ENCODE measurements around the gene GNAS.
"Not testable (repeated sequence)": the region's sequence is repeated elsewhere in the genome, so short reads cannot be mapped to it uniquely, and the experiment has no call there.

The GNAS gene

DNA sequence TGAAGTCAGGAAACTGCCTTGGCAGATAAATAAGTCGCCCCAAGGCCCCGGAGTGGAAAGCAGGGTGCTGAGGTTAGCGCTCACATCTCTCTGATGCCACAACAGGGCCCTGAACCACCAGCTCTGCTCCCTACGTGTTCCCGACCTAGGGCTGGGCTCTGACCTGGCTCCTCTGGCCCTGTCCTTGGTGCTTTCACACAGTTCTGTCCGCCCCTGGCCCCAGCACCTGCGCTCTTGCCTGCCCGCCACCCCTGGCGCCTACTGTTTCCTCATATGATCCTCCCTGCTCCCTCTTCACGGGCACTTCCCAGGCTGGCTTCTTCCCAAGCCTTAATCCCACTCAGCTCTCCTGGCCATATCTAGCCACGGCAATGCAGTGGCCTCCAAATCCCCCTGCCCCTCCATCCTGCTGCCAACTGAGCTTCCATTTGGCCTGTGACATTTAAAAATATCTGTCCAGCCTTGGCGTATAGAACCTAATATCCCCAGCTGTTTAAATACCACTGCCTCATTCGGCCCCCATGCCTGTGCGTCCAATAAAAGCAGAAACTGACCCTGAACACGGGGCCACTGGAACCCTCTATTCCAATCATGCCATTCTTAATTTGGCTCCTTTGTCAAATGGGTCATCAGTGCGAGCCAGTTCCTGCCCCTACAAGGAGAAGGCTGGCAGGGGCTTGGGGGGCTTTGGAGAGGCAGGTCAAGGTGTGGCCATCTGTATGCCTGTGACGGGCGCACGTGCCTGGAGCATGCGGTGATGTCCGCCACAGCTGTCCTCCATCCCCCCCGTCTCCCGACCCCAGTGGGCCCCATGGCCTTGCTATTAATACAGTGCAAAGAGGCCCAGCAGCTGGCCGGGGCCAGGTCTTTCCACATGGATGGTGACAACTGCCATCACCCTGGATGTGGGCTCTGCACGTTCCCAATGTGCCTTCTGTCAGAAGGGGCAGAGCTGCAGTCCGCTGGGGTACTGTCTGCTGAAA, 29.5 kb upstream of the GNAS start:
- H3K27me3 ChIP-seq = no peaks in the 10 kb centered on the region
- no peaks in the 10 kb centered on the region for H3K9me3 ChIP-seq
- no peak overlapping the region for H3K4me3 ChIP-seq (ENCODE audit: low read depth in 1 of 2, low read length in 1 of 2)
- H3K4me1 ChIP-seq (ENCODE audit: control insufficient read depth in 1 of 2, insufficient read depth in 1 of 2, low read depth in 1 of 2, low read length in 1 of 2) = no peaks in the 10 kb centered on the region
- TF ChIP-seq, protein P1, sequence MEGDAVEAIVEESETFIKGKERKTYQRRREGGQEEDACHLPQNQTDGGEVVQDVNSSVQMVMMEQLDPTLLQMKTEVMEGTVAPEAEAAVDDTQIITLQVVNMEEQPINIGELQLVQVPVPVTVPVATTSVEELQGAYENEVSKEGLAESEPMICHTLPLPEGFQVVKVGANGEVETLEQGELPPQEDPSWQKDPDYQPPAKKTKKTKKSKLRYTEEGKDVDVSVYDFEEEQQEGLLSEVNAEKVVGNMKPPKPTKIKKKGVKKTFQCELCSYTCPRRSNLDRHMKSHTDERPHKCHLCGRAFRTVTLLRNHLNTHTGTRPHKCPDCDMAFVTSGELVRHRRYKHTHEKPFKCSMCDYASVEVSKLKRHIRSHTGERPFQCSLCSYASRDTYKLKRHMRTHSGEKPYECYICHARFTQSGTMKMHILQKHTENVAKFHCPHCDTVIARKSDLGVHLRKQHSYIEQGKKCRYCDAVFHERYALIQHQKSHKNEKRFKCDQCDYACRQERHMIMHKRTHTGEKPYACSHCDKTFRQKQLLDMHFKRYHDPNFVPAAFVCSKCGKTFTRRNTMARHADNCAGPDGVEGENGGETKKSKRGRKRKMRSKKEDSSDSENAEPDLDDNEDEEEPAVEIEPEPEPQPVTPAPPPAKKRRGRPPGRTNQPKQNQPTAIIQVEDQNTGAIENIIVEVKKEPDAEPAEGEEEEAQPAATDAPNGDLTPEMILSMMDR (IDR thresholded peaks at IDR 0.05) = no peak
- H3K36me3 ChIP-seq = no peaks in the 10 kb centered on the region
- H3K27ac ChIP-seq = no peak overlapping the region

DNA sequence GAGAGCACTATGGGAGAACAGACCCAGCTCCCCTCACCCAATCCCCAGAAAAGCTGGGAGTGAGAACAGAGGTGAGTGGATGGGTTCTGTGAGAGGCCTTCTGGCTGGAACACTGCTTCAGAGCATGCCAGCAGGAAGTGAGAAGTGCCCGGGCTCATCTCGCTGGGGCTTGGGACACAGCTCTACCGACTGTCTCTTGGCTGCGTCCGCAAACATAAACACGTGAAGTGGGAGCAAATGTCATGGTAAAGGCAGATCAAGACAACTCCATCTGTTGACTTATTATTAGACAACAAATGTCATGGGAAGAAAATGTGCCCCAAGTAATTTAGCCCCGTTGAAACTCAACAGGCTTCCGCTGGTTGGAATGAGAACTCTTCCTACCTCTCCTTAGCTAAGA, 27.7 kb upstream of the GNAS start:
- no peak overlapping the region for H3K4me3 ChIP-seq (ENCODE audit: low read depth in 1 of 2, low read length in 1 of 2)
- H3K4me1 ChIP-seq (ENCODE audit: control insufficient read depth in 1 of 2, insufficient read depth in 1 of 2, low read depth in 1 of 2, low read length in 1 of 2) = no peaks in the 10 kb centered on the region
- H3K27me3 ChIP-seq = peaks cover 3% of the 10 kb centered on the region
- H3K36me3 ChIP-seq = no peaks in the 10 kb centered on the region
- no peak overlapping the region for H3K27ac ChIP-seq
- TF ChIP-seq, protein P1 (IDR thresholded peaks at IDR 0.05) = no peak
- no peaks in the 10 kb centered on the region for H3K9me3 ChIP-seq

GRCh38 chr20:58825450-58825849, 27.1 kb upstream of the GNAS start:
- H3K27me3 ChIP-seq = peaks cover 3% of the 10 kb centered on the region
- no peak overlapping the region for H3K4me3 ChIP-seq (ENCODE audit: low read depth in 1 of 2, low read length in 1 of 2)
- no peaks in the 10 kb centered on the region for H3K36me3 ChIP-seq

DNA sequence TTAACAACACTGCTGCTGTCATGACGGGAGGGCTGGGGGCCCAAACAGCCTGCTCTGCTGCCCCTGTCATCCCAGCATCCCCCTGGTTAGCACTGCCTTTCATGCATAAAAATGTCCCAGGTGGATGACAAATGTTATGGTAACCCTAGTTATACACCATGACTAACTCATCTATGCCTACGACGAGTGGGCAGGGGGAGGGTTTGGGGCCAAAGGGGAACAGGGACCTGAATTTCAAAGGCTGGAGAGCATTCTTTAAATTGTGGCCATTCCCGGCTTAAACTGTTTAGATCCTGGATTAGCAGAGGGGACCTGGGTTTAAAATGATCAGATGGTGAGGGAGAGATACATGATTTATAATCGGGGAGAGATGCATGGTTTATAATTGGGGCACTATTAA, 26.2 kb upstream of the GNAS start:
- H3K27me3 ChIP-seq = peaks cover 3% of the 10 kb centered on the region
- no peaks in the 10 kb centered on the region for H3K9me3 ChIP-seq
- no peaks in the 10 kb centered on the region for H3K4me1 ChIP-seq (ENCODE audit: control insufficient read depth in 1 of 2, insufficient read depth in 1 of 2, low read depth in 1 of 2, low read length in 1 of 2)
- no peak overlapping the region for H3K4me3 ChIP-seq (ENCODE audit: low read depth in 1 of 2, low read length in 1 of 2)
- no peaks in the 10 kb centered on the region for H3K36me3 ChIP-seq
- no peak overlapping the region for H3K27ac ChIP-seq
- TF ChIP-seq, protein P1 (IDR thresholded peaks at IDR 0.05) = no peak

More at GRCh38 chr20:58825450-58825849, 27.1 kb upstream of the GNAS start:
- TF ChIP-seq, protein P1 (IDR thresholded peaks at IDR 0.05) = no peak
- Histone ChIP-seq H3K9me3 (no peaks in the 10 kb centered on the region), H3K4me1 (ENCODE audit: control insufficient read depth in 1 of 2, insufficient read depth in 1 of 2, low read depth in 1 of 2, low read length in 1 of 2) (no peaks in the 10 kb centered on the region), H3K27ac (no peak overlapping the region)

- no peak overlapping the region for H3K4me3 ChIP-seq (ENCODE audit: low read depth in 1 of 2, low read length in 1 of 2)
- H3K9me3 ChIP-seq = no peaks in the 10 kb centered on the region
- no peaks in the 10 kb centered on the region for H3K4me1 ChIP-seq (ENCODE audit: control insufficient read depth in 1 of 2, insufficient read depth in 1 of 2, low read depth in 1 of 2, low read length in 1 of 2)
- no peaks in the 10 kb centered on the region for H3K36me3 ChIP-seq
- no peak overlapping the region for H3K27ac ChIP-seq
- H3K27me3 ChIP-seq = peaks cover 13% of the 10 kb centered on the region
- TF ChIP-seq, protein P1 (IDR thresholded peaks at IDR 0.05) = no peak
Measured at GRCh38 chr20:58828136-58828535, 24.4 kb upstream of the GNAS start.

DNA sequence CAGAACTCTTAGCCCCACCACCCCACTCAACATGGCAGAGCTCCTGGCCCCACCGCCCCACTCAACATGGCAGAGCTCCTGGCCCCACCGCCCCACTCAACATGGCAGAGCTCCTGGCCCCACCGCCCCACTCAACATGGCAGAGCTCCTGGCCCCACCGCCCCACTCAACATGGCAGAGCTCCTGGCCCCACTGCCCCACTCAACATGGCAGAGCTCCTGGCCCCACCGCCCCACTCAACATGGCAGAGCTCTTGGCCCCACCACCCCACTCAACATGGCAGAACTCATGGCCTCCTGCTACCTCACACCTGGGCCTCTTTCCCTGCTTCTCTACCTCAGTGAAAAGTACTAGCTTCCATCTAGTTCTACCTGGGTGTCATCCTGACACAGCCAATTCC, 23.7 kb upstream of the GNAS start:
- H3K27ac ChIP-seq; H3K9me3 ChIP-seq; H3K4me3 ChIP-seq (ENCODE audit: low read depth in 1 of 2, low read length in 1 of 2); H3K4me1 ChIP-seq (ENCODE audit: control insufficient read depth in 1 of 2, insufficient read depth in 1 of 2, low read depth in 1 of 2, low read length in 1 of 2); H3K36me3 ChIP-seq: not testable (repeated sequence)
- peaks cover 20% of the 10 kb centered on the region for H3K27me3 ChIP-seq
